GM19395 (cell line): ENCODE measurements around the gene POT1.
A peak's percentile ranks its signal among the peaks of the same experiment; 100 is the strongest.

Experiments used
- ATAC-seq: cut with Tn5 transposase; IDR thresholded peaks from one replicate; pipeline ENCODE4 v1.9.1; 2021; ENCODE audit warnings: mild to moderate bottlenecking, moderate library complexity; ENCODE audit not compliant: unreplicated experiment

The POT1 gene

GRCh38 chr7:124912972-124913371 is 16.7 kb downstream of the POT1 start:
- no peak for ATAC-seq

GRCh38 chr7:124909808-124910207 is 19.8 kb downstream of the POT1 start:
- no peak for ATAC-seq

- ATAC-seq = no peak
Observed at GRCh38 chr7:124908259-124908658, 21.4 kb downstream of the POT1 start.

GRCh38 chr7:124907490-124907889 is 22.1 kb downstream of the POT1 start:
- ATAC-seq = no peak

GRCh38 chr7:124898531-124898930 is 31.1 kb downstream of the POT1 start:
- ATAC-seq = no peak

GRCh38 chr7:124896001-124896400 is 33.6 kb downstream of the POT1 start:
- ATAC-seq = no peak

GRCh38 chr7:124893140-124893827 is 36.3 kb downstream of the POT1 start:
- ATAC-seq = peak; percentile 86

GRCh38 chr7:124887247-124887646 is 42.4 kb downstream of the POT1 start:
- no peak for ATAC-seq

GRCh38 chr7:124881981-124882380 is 47.6 kb downstream of the POT1 start:
- ATAC-seq = no peak

- ATAC-seq = no peak
Observed at GRCh38 chr7:124879771-124880170, 49.9 kb downstream of the POT1 start.

- ATAC-seq = no peak
Observed at GRCh38 chr7:124879103-124879502, 50.5 kb downstream of the POT1 start.

GRCh38 chr7:124874644-124875163 is 54.9 kb downstream of the POT1 start:
- ATAC-seq = no peak

GRCh38 chr7:124857672-124858235 is 71.9 kb downstream of the POT1 start:
- no peak for ATAC-seq

GRCh38 chr7:124856299-124856888 is 73.2 kb downstream of the POT1 start:
- peak; percentile 69 for ATAC-seq

GRCh38 chr7:124843336-124843735 is 86.3 kb downstream of the POT1 start:
- no peak for ATAC-seq

- ATAC-seq = no peak
Observed at GRCh38 chr7:124840435-124840834, 89.2 kb downstream of the POT1 start.

- ATAC-seq = no peak
Observed at GRCh38 chr7:124839687-124840086, 89.9 kb downstream of the POT1 start.

- no peak for ATAC-seq
Observed at GRCh38 chr7:124836173-124836572, 93.5 kb downstream of the POT1 start.

- ATAC-seq = no peak
Observed at GRCh38 chr7:124818807-124819206, 110.8 kb downstream of the POT1 start.

GRCh38 chr7:124813994-124814798 is 115.4 kb downstream of the POT1 start:
- no peak for ATAC-seq

- no peak for ATAC-seq
Observed at GRCh38 chr7:124812764-124813163, 116.9 kb downstream of the POT1 start.
